Measurements from ENCODE around the gene ZBTB46.

Gene ZBTB46

GRCh38 chr20:63825331-63826118 lies 5.5 kb downstream of the ZBTB46 start:
- TF ChIP-seq POLR2A (IDR thresholded peaks at IDR 0.05; ENCODE audit: low read depth, low read length): no peak
- DNase-seq (ENCODE audit: insufficient read length, low spot score) (no peak), FAIRE-seq (no peak)

DNA sequence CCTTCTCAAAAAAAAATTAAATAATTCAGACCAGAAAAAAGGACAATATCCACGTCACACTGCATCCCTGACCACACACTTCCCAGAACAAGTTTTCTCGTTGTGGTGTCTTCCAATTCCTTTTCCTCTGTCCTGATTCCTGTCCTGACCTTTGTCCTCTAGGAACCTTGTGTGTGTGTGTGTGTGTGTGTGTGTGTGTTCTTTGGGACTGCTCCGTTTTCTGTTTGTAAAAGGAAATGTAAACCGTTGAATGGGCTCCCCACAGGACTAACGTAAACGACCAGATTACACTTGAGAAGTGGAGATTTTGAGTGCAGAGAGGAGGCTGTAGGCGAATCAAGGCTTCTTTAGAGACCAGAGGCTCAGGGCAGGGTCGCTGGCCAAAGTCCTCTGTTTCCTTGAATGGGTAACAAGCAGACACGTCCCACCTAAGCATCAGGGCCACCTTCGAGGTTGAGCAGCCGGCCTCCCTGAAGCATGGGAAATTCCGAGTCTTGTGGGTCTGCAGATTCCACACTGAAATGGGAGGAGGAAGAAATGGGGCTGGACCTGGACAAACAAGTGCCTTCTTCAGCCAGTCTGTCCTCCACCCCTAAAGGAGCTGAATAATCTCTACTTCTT lies 7.3 kb downstream of the ZBTB46 start:
- DNase-seq (ENCODE audit: insufficient read length, low spot score) (no peak), FAIRE-seq (no peak)
- no peak for TF ChIP-seq POLR2A (IDR thresholded peaks at IDR 0.05; ENCODE audit: low read depth, low read length)

- FAIRE-seq (no peak), DNase-seq (ENCODE audit: insufficient read length, low spot score) (no peak)
- TF ChIP-seq POLR2A (IDR thresholded peaks at IDR 0.05; ENCODE audit: low read depth, low read length): no peak
These were observed 8.8 kb downstream of the ZBTB46 start for GRCh38 chr20:63822276-63822696.

- TF ChIP-seq POLR2A (IDR thresholded peaks at IDR 0.05; ENCODE audit: low read depth, low read length): no peak
- DNase-seq (ENCODE audit: insufficient read length, low spot score): no peak
- FAIRE-seq: no peak
These were observed 9.3 kb downstream of the ZBTB46 start for GRCh38 chr20:63821811-63822210.

GRCh38 chr20:63819224-63819921 lies 11.7 kb downstream of the ZBTB46 start:
- no peak for TF ChIP-seq POLR2A (IDR thresholded peaks at IDR 0.05; ENCODE audit: low read depth, low read length)
- DNase-seq (ENCODE audit: insufficient read length, low spot score) (no peak), FAIRE-seq (no peak)

DNA sequence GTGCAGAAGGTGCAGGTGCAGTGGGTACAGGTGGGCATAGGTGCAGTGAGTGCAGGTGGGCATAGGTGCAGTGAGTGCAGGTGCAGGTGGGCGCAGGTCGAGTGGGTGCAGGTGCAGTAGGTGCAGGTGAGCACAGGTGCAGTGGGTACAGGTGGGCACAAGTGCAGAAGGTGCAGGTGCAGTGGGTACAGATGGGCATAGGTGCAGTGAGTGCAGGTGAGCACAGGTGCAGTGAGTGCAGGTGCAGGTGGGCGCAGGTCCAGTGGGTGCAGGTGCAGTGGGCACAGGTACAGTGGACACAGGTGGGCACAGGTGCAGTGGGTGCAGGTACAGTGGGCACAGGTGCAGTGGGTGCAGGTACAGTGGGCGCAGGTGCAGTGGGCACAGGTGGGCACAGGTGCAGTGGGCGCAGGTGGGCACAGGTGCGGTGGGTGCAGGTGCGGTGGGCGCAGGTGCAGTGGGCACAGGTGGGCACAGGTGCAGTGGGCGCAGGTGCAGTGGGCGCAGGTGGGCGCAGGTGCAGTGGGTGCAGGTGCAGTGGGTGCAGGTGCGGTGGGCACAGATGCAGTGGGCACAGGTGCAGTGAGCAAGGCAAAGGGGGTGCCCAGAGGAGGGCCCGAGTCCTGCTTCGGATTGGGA lies 15.3 kb downstream of the ZBTB46 start:
- no peak for FAIRE-seq
- no peak for TF ChIP-seq POLR2A (IDR thresholded peaks at IDR 0.05; ENCODE audit: low read depth, low read length)
- no peak for DNase-seq (ENCODE audit: insufficient read length, low spot score)

GRCh38 chr20:63814891-63815614 lies 16.0 kb downstream of the ZBTB46 start:
- no peak for TF ChIP-seq POLR2A (IDR thresholded peaks at IDR 0.05; ENCODE audit: low read depth, low read length)
- DNase-seq (ENCODE audit: insufficient read length, low spot score): no peak
- no peak for FAIRE-seq

DNA sequence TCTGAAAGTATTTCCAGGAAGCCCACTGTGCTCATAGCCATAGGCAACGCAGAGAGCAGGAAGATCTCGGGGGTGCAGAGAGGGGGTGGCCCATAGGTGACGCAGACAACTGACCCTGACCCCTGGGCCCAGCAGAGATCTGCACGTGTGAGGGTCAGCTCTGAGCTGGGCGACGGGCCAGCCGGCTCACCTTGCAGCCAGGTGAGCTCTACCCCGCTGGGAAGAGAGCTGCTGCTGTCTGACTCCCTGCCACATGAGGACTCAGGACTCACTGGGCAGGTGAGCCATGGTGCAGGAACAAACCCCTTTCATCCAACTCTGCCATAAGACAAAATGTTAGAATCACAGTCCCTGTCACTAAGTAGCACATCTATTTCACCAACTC lies 19.6 kb downstream of the ZBTB46 start:
- TF ChIP-seq POLR2A (IDR thresholded peaks at IDR 0.05; ENCODE audit: low read depth, low read length): no peak
- DNase-seq (ENCODE audit: insufficient read length, low spot score) (no peak), FAIRE-seq (no peak)

- DNase-seq (ENCODE audit: insufficient read length, low spot score): no peak
- no peak for TF ChIP-seq POLR2A (IDR thresholded peaks at IDR 0.05; ENCODE audit: low read depth, low read length)
- no peak for FAIRE-seq
These were observed 20.2 kb downstream of the ZBTB46 start for GRCh38 chr20:63810730-63811490.

DNA sequence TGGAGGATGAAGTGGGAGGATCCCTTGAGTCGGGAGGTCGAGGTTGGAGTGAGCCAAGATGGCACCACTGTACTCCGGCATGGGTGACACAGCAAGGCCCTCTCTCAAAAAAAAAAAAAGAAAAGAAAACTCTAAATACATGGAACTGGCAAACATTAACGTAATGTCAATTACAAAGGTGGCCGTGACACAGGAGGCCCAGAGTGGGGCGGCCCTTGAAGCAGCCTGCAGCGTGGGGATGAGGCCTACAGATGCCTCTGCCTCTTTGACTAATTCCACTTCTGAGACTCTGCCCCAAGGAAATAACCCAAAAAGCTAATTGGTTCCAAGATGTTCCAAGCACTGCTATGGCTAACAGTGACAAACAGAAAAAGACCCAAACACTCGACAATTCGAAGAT lies 21.2 kb downstream of the ZBTB46 start:
- no peak for DNase-seq (ENCODE audit: insufficient read length, low spot score)
- no peak for TF ChIP-seq POLR2A (IDR thresholded peaks at IDR 0.05; ENCODE audit: low read depth, low read length)
- FAIRE-seq: no peak

DNA sequence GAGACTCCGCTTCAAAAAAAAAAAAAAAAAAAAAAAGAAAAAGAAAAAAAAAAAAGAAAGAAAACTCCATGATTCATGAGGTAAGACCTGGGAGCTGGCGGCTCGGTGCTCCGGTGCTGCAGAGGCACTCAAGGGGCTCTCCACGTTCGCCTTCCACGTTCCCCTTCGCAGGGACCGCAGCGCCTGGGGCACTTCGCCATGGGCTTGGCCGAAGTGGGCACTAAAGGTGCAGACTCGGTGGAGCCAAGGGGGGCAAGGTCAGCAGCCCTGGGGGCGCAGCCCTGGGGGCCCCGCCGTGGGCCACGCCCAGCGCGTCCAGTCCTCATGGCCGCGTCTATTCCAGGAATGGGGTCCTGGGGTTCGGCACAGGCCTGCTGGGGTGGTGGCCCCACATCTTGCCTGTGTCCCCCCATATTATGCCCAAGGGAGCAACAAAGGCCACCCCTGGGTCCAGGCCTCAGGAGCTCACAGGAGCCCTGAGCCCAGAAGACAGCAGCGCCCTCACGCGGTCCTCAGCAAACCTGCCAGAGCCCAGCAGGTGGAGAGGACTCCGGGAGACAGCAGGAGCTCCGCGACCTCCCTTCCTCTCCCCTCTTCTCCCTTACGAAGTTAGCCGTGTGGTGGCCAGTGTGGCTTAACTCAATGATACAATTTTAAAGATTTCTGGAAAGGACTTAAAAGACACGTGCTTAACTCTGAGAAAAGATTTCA lies 21.9 kb downstream of the ZBTB46 start:
- DNase-seq (ENCODE audit: insufficient read length, low spot score) (no peak), FAIRE-seq (no peak)
- TF ChIP-seq POLR2A (IDR thresholded peaks at IDR 0.05; ENCODE audit: low read depth, low read length): no peak

DNA sequence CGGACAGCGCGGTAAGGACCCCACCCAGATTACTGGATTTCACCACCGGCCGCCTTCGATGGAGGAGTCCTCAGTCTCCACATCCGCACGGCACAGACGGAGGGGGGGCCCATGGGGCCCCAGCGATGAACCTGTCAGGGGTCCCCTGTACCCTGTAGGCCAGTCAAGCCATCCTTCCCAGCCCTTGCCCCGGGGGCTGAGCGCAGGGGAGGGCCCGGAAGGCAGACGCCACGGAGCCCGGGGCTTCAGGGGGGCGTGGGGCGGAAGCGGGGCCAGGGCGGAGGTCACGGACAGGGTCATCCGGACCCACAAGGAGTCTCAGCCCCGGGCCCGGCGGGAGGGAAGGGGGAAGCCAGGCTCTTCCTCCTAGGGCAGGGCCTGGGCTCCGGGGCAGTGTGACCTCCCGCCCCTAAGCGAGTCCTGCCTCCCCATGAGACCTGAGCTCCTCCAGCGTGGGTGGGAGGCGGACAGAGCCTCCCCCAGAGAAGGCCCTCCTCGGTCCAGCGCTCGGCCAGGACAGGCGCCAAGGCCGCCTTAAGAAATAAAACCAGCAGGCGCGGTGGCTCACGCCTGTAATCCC lies 22.8 kb downstream of the ZBTB46 start:
- FAIRE-seq (no peak), DNase-seq (ENCODE audit: insufficient read length, low spot score) (no peak)
- no peak for TF ChIP-seq POLR2A (IDR thresholded peaks at IDR 0.05; ENCODE audit: low read depth, low read length)

Data from H54 (cell line).